Measurements from ENCODE around the gene JCAD.
A peak's percentile ranks its signal among the peaks of the same experiment; 100 is the strongest.
"Not testable (repeated sequence)": the region's sequence is repeated elsewhere in the genome, so short reads cannot be mapped to it uniquely, and the experiment has no call there.

JCAD gene

DNA sequence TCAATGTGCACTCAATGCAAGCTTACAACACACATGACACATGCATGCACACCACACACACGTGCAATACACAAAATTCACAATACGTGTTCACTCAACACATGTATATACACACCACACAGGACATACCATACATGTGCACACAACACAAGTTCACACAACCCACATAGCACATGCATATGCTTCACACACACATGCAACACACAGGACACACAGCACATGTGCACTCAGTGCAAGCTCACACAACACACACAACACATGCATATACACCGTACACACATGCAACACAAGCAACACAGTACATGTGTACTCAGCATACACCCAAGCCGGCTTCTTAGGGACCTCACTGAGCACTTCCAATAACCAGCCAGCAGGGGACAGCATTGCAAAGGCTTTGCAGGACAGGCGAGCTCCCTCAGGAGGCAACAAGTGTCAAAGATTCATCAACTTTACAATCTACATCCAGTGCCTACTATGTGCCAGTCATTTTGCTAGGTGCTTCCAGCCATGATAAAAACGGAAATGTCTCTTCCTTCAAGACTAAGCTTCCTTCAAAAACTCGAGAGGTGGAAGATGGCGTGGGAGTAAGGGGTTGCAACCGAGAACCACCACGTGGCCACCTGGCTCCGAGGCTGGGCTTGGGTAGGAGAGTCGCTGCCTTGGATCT lies 61.1 kb downstream of the JCAD start:
- peak in 46 of 56 donors; percentile 4 to 79 (median 34) for DNase-seq

DNA sequence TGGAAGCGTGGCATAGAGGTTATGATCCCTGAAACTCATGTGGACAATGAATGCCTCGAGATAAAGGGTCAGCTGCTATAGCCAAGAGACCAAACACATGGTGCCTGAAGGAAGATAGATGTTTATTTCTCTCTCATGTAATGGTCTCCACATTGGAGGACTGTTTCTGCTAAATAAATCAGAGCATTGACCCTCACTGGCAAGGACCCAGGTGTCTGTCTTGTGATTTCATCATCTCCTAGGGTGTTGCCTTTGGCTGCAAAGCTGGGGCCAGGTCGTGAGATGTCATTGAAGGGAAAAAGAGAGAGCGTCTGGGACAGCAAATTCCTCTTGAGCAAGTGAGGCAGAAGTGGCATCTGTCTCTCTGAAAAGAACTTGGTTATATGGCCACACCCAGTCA lies 64.6 kb downstream of the JCAD start:
- DNase-seq: no peak

DNA sequence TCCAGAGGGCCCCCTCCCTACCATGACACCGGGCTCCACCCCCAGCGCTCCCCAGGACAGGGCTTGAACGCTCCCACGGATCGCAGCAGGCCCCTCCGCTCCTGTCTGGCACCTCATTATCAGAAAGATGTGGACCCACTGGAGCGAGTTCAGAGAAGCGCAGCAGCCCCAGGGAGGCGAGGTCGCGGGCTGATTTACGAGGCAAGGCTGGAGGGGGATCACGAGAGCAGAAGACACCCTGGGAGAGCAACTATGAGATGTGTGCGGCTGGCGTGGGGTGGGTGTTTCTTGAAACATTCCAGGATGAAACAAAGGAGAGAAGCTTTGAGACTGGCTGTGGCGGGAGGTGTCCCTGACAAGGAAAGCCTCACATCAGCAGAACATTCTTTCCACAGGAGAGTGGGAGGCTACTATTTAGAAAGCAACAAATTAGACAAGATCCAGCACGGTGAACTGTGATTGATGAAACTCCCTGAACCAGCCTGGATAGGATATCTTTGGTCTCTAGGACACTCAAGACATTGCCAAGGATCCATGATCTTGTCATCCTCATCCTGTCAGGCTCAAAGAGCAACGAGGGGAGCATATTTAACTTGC lies 66.0 kb downstream of the JCAD start:
- no peak for DNase-seq

DNA sequence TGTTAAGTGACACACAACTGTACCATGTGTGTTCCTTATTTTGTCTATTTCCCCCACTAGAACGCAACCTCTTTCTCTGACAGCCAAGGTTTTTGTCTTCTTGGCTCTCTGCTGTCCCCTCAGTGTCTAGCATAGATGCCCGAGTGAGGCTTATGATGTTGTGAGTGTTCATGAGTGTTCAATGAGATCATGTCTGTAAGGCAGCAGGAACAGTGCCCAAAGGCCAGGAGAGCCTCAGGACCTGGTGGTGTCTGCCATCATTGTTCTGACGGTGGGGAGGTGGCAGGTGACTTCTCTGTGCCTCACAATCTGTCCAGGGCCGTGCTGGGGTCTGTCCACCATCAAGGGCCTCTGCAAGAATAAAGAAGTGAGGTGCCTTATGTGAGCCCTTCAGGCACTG lies 66.5 kb downstream of the JCAD start:
- no peak for DNase-seq

DNA sequence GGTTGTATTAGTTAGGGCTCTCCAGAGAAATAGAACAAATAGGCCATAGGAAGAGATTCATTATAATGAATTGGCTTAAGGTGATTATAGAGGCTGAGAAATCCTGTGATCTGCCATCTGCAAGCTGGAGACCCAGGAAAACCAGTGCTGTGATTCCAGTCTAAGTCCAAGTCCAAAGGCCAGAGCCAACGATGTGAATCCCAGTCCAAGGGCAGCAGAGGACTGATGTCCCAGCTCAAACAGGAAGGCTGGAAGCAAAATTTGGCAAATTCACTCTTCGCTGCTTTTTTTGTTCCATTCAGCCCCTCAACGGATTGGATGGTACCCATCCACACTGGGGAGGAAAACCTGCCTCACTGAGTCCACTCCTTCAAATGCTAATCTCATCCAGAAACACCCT lies 68.0 kb downstream of the JCAD start:
- DNase-seq: no peak

DNA sequence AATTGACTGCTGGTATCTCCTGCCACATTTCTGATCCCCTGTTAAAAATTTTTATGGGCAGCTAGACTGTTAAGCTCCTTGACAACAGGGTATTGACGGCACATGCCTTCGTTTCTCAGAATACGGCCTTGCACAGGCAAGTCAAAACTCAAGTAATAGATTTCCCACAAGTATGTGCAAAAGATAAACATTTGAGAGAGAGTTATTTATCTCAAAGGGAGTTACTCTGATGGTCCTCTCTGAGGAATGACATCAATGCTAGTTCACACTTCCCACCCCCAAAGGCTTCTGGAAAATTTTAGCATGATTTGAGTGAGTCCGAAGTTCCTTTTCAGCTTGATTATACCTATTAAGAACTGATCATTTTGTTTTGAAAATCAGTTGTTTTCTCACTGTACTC lies 71.9 kb downstream of the JCAD start:
- no peak for DNase-seq

DNA sequence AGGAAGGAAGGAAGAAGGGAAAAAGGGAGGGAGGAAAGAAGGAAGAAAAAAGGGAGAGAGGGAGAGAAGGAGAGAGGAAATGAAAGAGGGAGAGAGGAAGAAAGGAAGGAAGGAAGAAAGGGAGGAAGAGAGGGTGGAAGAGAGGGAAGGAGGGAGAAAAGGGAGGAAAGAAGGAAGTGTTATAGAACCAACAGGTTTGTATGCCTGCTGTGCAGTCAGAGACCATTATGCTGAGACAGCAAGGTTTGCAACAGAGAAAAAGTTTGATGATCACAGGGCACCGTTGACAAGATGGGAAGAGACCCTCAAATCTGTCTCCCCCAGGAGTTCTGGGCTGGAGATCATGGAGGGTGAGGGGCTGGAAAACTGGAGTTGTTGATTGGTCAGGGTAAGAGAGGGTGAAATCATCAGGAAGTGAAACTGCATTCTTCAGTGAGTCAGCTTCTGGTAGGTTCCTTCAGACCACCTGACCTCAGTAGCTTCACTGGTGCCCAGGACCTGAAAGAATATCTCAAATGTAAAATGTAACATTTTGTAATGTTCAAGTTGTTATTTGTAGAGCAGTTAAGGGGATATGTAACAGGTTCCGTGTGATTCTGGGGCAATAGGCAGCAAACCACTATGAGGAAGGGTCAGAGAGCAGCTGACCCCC lies 76.3 kb downstream of the JCAD start:
- no peak for DNase-seq

DNA sequence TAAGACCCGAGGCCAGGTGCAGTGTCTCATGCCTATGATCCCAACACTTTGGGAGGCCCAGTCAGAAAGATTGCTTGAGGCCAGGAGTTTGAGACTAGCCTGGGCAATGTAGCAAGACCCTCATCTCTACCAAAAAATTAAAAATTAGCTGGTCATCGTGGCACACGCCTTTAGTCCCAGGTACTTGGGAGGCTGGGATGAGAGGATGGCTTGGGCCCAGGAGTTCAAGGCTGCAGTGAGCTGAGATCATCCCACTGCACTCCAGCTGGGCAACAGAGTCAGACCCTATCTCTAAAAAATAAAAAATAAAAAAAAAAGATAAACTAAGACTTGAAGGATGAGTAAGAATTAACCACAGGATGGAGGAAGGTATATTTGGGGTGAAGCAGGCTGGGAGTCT lies 77.9 kb downstream of the JCAD start:
- no peak for DNase-seq

DNA sequence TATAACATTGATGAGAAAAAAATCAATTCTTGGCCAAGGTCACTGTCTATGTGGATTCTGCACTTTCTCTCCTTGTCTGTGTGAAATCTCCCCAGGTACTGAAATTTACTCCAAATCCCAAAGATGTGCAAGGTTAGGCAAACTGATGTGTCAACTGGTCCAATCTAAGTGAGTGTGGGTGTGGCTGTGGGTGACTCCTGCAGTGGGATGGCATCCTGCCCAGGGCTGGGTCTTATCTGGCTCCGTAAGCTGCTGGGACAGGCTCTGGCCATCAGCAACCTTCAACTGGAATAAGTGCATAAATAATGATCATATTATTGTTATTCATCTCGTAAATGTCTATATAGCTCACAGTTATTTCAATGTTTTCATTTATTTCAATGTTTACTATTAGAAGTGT lies 79.3 kb downstream of the JCAD start:
- DNase-seq: no peak

DNA sequence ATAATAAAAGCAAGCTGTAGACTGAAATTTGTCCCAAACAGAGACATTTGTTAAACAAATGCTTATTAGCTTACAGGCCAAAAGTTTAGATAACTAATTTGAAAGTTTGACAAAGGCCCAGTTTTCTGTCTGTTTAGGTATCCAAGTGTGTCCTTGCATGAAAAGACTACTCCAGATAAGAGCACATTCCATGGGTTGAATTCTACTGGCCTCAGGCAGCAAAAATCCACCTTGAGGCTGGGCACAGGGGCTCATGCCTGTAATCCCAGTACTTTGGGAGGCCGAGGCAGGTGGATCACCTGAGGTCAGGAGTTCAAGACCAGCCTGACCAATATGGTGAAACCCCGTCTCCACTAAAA lies 80.0 kb downstream of the JCAD start:
- not testable (repeated sequence) for DNase-seq

DNA sequence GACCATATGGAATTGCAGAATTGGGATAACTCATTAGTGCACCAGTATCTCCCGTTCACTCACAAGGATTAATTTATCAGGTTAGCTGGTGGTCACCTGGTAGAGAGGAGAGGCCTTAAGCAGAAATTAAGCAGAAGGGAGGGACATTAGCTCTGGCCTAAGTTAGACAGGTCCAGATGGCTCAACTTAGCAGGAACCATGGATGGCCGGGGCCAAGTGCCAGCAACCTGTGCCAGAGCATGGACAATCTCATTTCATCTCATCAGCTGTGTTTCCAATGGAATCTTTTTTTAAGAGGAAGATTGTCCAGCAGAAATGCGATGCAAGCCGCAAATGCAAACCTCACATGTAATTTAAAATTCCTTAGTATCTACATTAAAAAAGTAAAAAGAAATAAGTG lies 82.2 kb downstream of the JCAD start:
- no peak for DNase-seq

DNA sequence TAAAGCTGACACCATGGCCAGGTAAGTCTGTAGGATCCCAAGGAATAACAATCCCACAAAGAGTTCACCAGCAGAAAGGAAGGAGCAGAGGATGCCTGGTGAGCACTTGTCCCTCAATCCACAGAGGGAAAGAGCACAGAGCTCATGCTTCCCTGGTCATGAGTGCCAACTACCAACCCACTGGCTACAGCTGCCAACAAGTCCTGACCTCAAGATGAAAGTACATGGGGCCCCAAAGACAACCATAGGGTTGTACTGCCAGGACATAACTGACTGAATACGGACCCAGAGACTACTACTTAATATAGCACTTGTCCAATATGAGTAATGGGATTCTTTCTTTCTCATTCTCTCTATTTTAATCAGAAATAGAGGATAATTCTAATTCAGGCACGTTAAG lies 83.3 kb downstream of the JCAD start:
- DNase-seq: no peak

DNA sequence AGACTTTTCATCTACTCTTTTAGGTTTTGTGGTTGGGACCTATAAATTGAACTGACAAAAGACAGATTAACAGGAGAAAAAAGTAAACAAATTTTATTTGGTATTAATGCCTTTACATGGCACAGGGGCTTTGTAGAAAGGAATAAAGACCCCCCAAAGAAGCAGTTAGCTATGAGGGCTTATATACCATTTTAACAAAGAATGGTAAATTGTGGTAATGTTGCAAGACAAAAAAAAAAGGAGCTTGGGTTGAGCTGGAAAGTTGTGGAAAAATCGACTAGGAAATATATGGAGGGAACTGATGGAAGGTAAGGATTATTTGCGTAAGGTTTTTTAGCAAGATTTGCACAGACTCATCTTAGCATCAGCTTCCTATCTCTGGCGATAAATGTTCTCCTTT lies 84.6 kb downstream of the JCAD start:
- no peak for DNase-seq

DNA sequence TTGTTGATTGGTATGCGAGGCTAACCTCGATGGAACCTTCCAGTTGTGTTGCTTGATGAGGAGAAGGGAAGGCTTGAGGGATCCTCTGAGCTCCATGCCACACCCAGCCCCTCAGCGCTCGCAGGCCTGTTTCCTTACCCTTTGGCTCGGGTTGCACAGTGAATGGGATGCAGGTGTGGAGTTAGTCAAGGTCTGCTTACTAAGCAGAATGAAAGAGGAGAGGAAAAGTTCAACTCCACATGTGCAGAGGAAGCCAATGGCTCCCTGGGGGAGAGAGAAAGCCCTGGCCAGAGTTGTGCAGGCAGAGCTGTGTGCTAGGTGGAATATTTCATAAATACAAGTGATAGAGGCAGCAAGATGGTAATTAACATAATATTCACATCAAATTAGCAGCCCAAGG lies 85.5 kb downstream of the JCAD start:
- DNase-seq: no peak

DNA sequence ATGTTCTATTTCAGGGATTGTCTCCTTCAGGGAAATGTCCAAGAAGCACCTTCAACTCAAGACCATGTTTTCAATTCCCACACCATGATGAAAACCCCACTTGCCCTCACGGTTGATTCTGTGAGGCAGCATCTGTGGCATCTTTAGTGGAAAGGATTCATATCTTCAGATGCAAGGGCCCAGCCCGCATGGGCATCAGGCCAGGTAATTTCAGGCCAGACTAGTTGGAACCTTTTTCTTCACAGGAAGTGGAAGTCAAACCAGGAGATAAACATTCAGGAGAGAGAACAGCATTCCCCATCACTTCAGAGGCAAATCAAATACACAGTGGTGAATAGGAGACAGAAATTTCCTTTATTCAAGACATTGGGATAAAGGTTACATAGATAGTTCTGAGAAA lies 88.8 kb downstream of the JCAD start:
- no peak for DNase-seq

DNA sequence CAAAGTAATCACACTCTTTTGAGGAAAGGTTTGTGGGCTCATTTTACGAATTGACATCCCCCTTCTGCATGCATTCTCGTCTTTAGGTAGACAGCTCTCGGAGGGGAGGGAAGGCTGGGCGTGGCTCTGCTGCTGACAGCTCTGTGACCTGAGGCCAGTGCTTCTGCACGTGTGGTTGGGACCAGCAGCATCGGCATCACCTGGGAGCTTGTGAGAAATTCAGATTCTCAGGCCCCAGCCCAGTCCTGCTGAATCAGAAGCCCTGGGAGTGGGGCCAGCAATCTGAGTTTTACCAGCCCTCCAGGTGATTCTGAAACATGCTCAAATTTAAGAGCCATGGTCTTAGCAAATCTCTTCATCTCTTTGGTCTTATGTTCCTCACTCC lies 89.4 kb downstream of the JCAD start:
- DNase-seq: no peak

DNA sequence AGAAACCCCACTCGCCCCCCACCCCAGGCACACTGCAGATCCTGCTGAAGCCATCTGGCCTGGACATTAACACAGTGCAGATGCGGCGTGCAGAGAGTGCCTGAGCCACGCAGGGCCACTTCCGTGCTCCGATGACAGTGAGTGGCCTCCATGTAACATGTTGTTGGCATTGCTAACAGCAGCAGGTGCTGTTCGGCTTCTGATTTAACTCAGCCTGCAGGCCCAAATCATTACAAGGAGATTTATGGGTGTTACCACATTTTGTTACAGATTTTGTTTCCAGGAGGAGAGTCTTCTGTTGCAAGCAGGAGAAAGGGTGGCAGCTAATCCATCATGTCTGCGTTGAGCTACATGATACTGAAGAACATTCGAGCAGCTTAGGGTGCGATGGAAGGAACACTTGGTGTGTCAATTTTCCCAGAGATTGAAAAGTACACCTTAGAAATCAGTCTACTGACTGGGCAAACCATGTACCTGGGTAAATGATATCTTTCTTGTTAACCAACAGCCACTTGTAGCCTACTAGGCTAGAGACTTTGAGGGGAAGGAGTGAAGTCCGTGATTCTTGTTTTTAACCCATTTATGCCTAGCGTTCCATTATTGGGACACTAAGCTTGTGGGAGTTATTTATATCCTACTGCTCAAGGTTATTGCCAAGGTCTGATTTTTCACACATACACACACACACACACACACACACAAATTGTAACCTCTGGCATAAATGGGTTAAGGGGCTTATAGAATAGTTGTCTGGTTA lies 90.0 kb downstream of the JCAD start:
- DNase-seq: no peak

DNA sequence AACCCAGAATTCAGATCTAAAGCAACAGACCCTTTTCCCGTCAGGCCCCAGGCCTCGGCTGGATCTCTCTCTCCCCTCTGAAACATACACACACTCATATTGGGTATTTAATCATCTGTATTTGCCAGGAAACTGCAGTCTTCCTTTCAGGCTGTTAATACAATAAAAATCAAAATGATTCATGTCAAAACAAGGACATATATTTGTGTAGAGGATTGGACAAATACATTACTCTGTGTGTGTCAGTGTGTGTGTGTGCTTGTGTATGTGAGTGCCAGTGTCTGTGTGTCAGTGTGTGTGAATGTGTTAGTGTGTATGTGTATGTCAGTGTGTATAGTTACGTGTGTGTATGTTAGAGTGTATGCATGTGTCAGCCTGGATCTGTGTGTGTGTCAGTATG lies 90.8 kb downstream of the JCAD start:
- DNase-seq: no peak

DNA sequence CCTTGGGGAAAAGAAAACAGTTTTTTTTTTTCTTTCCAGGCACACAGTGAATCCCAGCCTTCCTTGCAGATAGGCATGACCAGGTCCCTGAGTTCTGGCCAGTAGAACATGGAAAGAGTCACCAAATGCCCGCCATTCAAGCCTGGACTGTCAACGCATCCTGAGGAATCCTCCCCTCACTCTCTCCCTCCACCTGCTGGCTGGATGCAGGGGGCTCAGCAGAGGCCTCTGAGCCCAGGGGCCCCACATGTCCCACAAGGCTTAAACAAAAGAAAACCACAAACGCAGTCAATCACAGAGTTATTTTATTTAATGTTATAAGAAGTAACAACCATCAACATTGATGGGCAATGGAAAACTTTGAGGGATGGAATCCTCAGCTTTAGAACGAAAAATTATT lies 93.1 kb downstream of the JCAD start:
- DNase-seq: no peak

All from amygdala (tissue), 56 donors.